ENCODE results near the gene COPA.

DNA sequence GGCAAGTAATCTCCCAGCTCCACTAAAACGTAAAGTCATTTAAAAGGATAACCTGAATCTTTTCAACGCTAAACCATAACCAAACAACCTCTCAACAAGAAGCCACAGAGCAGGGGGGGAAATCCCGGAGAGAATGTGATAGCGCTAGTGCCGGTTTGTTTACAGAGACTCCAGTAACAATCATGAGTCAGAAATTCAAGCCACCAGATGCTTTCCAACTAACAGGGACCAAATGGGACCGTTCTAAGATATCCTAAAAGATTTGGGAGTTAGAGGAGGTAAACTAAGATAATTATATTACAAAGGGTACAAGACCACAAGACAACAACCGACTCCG, 81.5 kb downstream of the COPA start:
- TF ChIP-seq, protein P1, sequence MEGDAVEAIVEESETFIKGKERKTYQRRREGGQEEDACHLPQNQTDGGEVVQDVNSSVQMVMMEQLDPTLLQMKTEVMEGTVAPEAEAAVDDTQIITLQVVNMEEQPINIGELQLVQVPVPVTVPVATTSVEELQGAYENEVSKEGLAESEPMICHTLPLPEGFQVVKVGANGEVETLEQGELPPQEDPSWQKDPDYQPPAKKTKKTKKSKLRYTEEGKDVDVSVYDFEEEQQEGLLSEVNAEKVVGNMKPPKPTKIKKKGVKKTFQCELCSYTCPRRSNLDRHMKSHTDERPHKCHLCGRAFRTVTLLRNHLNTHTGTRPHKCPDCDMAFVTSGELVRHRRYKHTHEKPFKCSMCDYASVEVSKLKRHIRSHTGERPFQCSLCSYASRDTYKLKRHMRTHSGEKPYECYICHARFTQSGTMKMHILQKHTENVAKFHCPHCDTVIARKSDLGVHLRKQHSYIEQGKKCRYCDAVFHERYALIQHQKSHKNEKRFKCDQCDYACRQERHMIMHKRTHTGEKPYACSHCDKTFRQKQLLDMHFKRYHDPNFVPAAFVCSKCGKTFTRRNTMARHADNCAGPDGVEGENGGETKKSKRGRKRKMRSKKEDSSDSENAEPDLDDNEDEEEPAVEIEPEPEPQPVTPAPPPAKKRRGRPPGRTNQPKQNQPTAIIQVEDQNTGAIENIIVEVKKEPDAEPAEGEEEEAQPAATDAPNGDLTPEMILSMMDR (IDR thresholded peaks at IDR 0.05) = no peak
- no peak for TF ChIP-seq POLR2A (IDR thresholded peaks at IDR 0.05)
